H9 (cell line): Measurements from ENCODE around the gene PODNL1. TPM values are rescaled to one million over a fixed set of nuclear protein-coding genes. Genes with fewer than 3 reads are reported as not detected.

Experiments
- DNase-seq: peaks from one replicate; pipeline ENCODE4 v3.0.0-alpha.2; 2017
- H2AFZ ChIP-seq: one replicate; pipeline ENCODE4 v1.6.1; 2013; ENCODE audit warnings: mild to moderate bottlenecking, low read length, control low read depth, moderate library complexity
- H2AK5ac ChIP-seq: 2 replicates; pipeline ENCODE4 v1.6.1; 2013; ENCODE audit warnings: low read length, control low read depth, mixed read lengths; ENCODE audit not compliant: insufficient read length
- H2BK120ac ChIP-seq: one replicate; pipeline ENCODE4 v1.6.1; 2013; ENCODE audit warnings: low read depth, mild to moderate bottlenecking, low read length, control low read depth, inconsistent platforms; ENCODE audit not compliant: poor library complexity, severe bottlenecking
- H2BK12ac ChIP-seq: 2 replicates; pipeline ENCODE4 v1.6.1; 2013; ENCODE audit warnings: low read length, control low read depth, mixed read lengths, low read depth; ENCODE audit not compliant: insufficient read length
- H2BK15ac ChIP-seq: 2 replicates; pipeline ENCODE4 v1.6.1; 2013; ENCODE audit warnings: low read depth, low read length, control low read depth
- H2BK20ac ChIP-seq: one replicate; pipeline ENCODE4 v1.6.1; 2013; ENCODE audit warnings: low read depth, mild to moderate bottlenecking, low read length, control low read depth, inconsistent platforms; ENCODE audit not compliant: poor library complexity, severe bottlenecking
- H2BK5ac ChIP-seq: 2 replicates; pipeline ENCODE4 v1.6.1; 2013; ENCODE audit warnings: low read length, control low read depth, mixed read lengths; ENCODE audit not compliant: insufficient read length
- H3K14ac ChIP-seq: 2 replicates; pipeline ENCODE4 v1.6.1; 2013; ENCODE audit warnings: low read length, control low read depth; ENCODE audit not compliant: insufficient read depth
- H3K18ac ChIP-seq: 2 replicates; pipeline ENCODE4 v1.6.1; 2013; ENCODE audit warnings: low read depth, mild to moderate bottlenecking, mixed read lengths, low read length, control low read depth; ENCODE audit not compliant: insufficient read length
- H3K23ac ChIP-seq: 2 replicates; pipeline ENCODE4 v1.6.1; 2013; ENCODE audit warnings: low read length, control low read depth, mixed read lengths, low read depth; ENCODE audit not compliant: insufficient read length
- H3K23me2 ChIP-seq: 2 replicates; pipeline ENCODE4 v1.6.1; 2013; ENCODE audit warnings: low read depth, mild to moderate bottlenecking, mixed read lengths, low read length, control low read depth; ENCODE audit not compliant: insufficient read length, poor library complexity, severe bottlenecking
- H3K27ac ChIP-seq: 2 replicates; pipeline ENCODE4 v1.5.1; 2013; ENCODE audit warnings: low read length, control low read depth, mixed read lengths, low read depth; ENCODE audit not compliant: insufficient read length
- H3K27me3 ChIP-seq: 2 replicates; pipeline ENCODE4 v1.6.1; 2013; ENCODE audit warnings: low read length, control low read depth, inconsistent platforms; ENCODE audit not compliant: insufficient read depth
- H3K4ac ChIP-seq: 2 replicates; pipeline ENCODE4 v1.6.1; 2013; ENCODE audit warnings: low read depth, mild to moderate bottlenecking, control low read depth, inconsistent platforms, low read length, moderate library complexity
- H3K4me1 ChIP-seq: 2 replicates; pipeline ENCODE4 v1.6.1; 2013; ENCODE audit warnings: low read length, control low read depth, inconsistent platforms; ENCODE audit not compliant: insufficient read depth
- H3K4me2 ChIP-seq: 2 replicates; pipeline ENCODE4 v1.6.1; 2013; ENCODE audit warnings: low read length, control low read depth, mixed read lengths; ENCODE audit not compliant: insufficient read length, insufficient read depth
- H3K56ac ChIP-seq: 2 replicates; pipeline ENCODE4 v1.6.1; 2013; ENCODE audit warnings: low read depth, mild to moderate bottlenecking, mixed read lengths, low read length, control low read depth; ENCODE audit not compliant: insufficient read length
- H3K79me1 ChIP-seq: 2 replicates; pipeline ENCODE4 v1.6.1; 2013; ENCODE audit warnings: low read depth, mild to moderate bottlenecking, moderate library complexity, low read length, control low read depth, inconsistent platforms; ENCODE audit not compliant: insufficient read depth, poor library complexity, severe bottlenecking
- H3K79me2 ChIP-seq: 2 replicates; pipeline ENCODE4 v1.6.1; 2013; ENCODE audit warnings: low read length, control low read depth, inconsistent platforms; ENCODE audit not compliant: insufficient read depth
- H3K9ac ChIP-seq: 2 replicates; pipeline ENCODE4 v1.6.1; 2013; ENCODE audit warnings: low read length, control low read depth, mixed read lengths; ENCODE audit not compliant: insufficient read length; ENCODE audit errors: extremely low read depth
- H3K9me3 ChIP-seq: one replicate; pipeline ENCODE4 v1.6.1; 2013; ENCODE audit warnings: low read depth, low read length, inconsistent platforms; ENCODE audit not compliant: control insufficient read depth
- H3T11ph ChIP-seq: one replicate; pipeline ENCODE4 v1.6.1; 2013; ENCODE audit warnings: mild to moderate bottlenecking, low read length, control low read depth, inconsistent platforms
- H4K20me1 ChIP-seq: one replicate; pipeline ENCODE4 v1.6.1; 2013; ENCODE audit not compliant: control insufficient read depth, insufficient read length, insufficient read depth
- H4K5ac ChIP-seq: 2 replicates; pipeline ENCODE4 v1.6.1; 2013; ENCODE audit warnings: low read depth, mild to moderate bottlenecking, mixed read lengths, low read length, control low read depth; ENCODE audit not compliant: insufficient read length
- H4K8ac ChIP-seq: replicated peaks from 2 replicates; pipeline ENCODE4 v1.6.1; 2013; ENCODE audit warnings: low read length, control low read depth, mixed read lengths, low read depth; ENCODE audit not compliant: insufficient read length
- H4K91ac ChIP-seq: 2 replicates; pipeline ENCODE4 v1.6.1; 2013; ENCODE audit warnings: low read depth, mild to moderate bottlenecking, moderate library complexity, mixed read lengths, low read length, control low read depth; ENCODE audit not compliant: insufficient read length
- H3K27ac Mint-ChIP-seq, 3 experiments: 2 replicates in 2 of 3; 3 replicates in 1 of 3; pipeline ENCODE4 v1.8.0; 2020 to 2021; ENCODE audit warnings: mixed read lengths in 3 of 3, mild to moderate bottlenecking in 1 of 3, moderate library complexity in 1 of 3
- H3K27me3 Mint-ChIP-seq: 2 replicates; pipeline ENCODE4 v1.8.0; 2021; ENCODE audit warnings: low read depth, mild to moderate bottlenecking, moderate library complexity, mixed read lengths
- H3K36me3 Mint-ChIP-seq, 3 experiments: 2 replicates in 2 of 3; 3 replicates in 1 of 3; pipeline ENCODE4 v1.8.0; 2020 to 2021; ENCODE audit warnings: low read depth in 3 of 3, mixed read lengths in 3 of 3; ENCODE audit not compliant: insufficient read depth in 1 of 3
- H3K4me1 Mint-ChIP-seq, 2 experiments: 2 replicates each; pipeline ENCODE4 v1.8.0; 2020; ENCODE audit warnings: mixed read lengths in 2 of 2
- H3K4me3 Mint-ChIP-seq, 2 experiments: 2 replicates in 1 of 2; 3 replicates in 1 of 2; pipeline ENCODE4 v1.8.0; 2020 to 2021; ENCODE audit warnings: mild to moderate bottlenecking in 2 of 2, mixed read lengths in 2 of 2, moderate library complexity in 1 of 2
- H3K9me3 Mint-ChIP-seq, 2 experiments: 2 replicates in 1 of 2; 3 replicates in 1 of 2; pipeline ENCODE4 v1.8.0; 2020; ENCODE audit warnings: mild to moderate bottlenecking in 2 of 2, mixed read lengths in 2 of 2, moderate library complexity in 1 of 2
- WGBS: extraction: QIAGEN DNeasy Blood & Tissue Kit; methylation state at CpG from one replicate; pipeline ENCODE4 v1.1.7; 2013; ENCODE audit warnings: missing lambda C conversion rate, low lambda C conversion rate, mixed read lengths; ENCODE audit not compliant: insufficient read length; ENCODE audit errors: extremely low coverage; 5-methylcytosine and 5-hydroxymethylcytosine counted together
- total RNA-seq: library from RNA; stranded (reverse); gene quantifications from 2 replicates; pipeline ENCODE4 v1.2.1, GENCODE V29; 2021
- TF ChIP-seq, protein P1 (sequence below): fragments of 200-600 bp; sonication (generic); conservative IDR thresholded peaks from 3 replicates; pipeline ENCODE4 v1.8.0; 2021; ENCODE audit warnings: antibody characterized with exemption, mild to moderate bottlenecking

Gene PODNL1
- total RNA-seq, 1 experiment from 2014 or later, result 0.68 TPM

DNA sequence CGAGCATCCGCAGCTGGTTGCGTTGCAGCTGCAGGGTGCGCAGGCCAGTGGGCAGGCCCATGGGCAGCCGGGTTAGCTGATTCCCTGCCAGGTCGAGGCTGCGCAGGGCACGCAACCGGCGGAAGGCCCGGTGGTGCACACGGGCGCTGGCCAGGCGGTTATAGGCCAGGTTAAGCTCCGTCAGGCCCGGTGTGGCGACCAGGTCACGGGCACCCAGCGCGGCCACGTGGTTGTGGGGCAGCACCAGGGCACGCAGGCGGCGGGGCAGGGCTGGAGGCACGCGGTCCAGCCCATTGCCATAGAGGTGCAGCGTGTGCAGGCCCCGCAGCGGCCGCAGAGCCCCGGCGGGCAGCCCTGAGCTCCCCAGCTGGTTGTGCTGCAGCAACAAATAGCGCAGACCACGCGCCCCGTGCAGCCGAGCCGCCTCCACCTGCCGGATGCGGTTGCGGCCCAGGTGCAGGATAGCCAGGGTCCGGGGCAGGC lies 5.3 kb downstream of the PODNL1 start:
- Histone ChIP-seq H3K18ac (no peak overlapping the region), H3K9ac (no peak overlapping the region), H3K9me3 (no peaks in the 10 kb centered on the region), H3K79me2 (no peaks in the 10 kb centered on the region), H3K27ac (no peak overlapping the region), H4K91ac (no peak overlapping the region), H2AFZ (no peak overlapping the region), H3T11ph (no peak overlapping the region), H4K20me1 (peaks cover 5% of the 10 kb centered on the region), H3K23me2 (no peaks in the 10 kb centered on the region), H2BK15ac (no peak overlapping the region), H3K14ac (no peak overlapping the region), H2BK5ac (no peak overlapping the region), H3K79me1 (no peaks in the 10 kb centered on the region), H3K4ac (no peak overlapping the region), H2BK20ac (no peak overlapping the region), H2AK5ac (no peak overlapping the region), H2BK12ac (no peak overlapping the region), H2BK120ac (no peak overlapping the region), H3K23ac (no peak overlapping the region), H3K27me3 (no peaks in the 10 kb centered on the region), H4K5ac (no peak overlapping the region), H3K4me2 (no peak overlapping the region), H4K8ac (no peak overlapping the region), H3K56ac (no peak overlapping the region), H3K4me1 (peaks cover 3% of the 10 kb centered on the region; the same call in 1 of the 2 replicates)
- Mint-ChIP-seq H3K27me3 (no peaks in the 10 kb centered on the region; the same call in 1 of the 2 replicates), H3K4me1 (peaks cover 14 to 29% of the 10 kb centered on the region in 2 experiments), H3K9me3 (no peaks in the 10 kb centered on the region), H3K36me3 (peaks cover 4 to 11% (median 6%) of the 10 kb centered on the region in 3 experiments; a peak in 6 of 7 replicates), H3K27ac (peak overlapping the region in 2 of 3 experiments; percentile 37 to 53; a peak in 2 of 7 replicates), H3K4me3 (no peak overlapping the region)
- no CpG with 5 or more reads among the region's 42 CpGs for WGBS
- no peak for DNase-seq
- TF ChIP-seq, protein P1, sequence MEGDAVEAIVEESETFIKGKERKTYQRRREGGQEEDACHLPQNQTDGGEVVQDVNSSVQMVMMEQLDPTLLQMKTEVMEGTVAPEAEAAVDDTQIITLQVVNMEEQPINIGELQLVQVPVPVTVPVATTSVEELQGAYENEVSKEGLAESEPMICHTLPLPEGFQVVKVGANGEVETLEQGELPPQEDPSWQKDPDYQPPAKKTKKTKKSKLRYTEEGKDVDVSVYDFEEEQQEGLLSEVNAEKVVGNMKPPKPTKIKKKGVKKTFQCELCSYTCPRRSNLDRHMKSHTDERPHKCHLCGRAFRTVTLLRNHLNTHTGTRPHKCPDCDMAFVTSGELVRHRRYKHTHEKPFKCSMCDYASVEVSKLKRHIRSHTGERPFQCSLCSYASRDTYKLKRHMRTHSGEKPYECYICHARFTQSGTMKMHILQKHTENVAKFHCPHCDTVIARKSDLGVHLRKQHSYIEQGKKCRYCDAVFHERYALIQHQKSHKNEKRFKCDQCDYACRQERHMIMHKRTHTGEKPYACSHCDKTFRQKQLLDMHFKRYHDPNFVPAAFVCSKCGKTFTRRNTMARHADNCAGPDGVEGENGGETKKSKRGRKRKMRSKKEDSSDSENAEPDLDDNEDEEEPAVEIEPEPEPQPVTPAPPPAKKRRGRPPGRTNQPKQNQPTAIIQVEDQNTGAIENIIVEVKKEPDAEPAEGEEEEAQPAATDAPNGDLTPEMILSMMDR, result no peak
